ENCODE data around the gene ANKRD39.

ANKRD39 gene

GRCh38 chr2:96853321-96853720 lies 4.5 kb downstream of the ANKRD39 start:
- DNase-seq (ENCODE audit: low read depth), result no peak

GRCh38 chr2:96852667-96853066 lies 5.1 kb downstream of the ANKRD39 start:
- DNase-seq (ENCODE audit: low read depth), result no peak

- no peak for DNase-seq (ENCODE audit: low read depth)
Measured at GRCh38 chr2:96848264-96848663, 9.6 kb downstream of the ANKRD39 start.

GRCh38 chr2:96847586-96847985 lies 10.2 kb downstream of the ANKRD39 start:
- DNase-seq (ENCODE audit: low read depth), result no peak

GRCh38 chr2:96846825-96847224 lies 11.0 kb downstream of the ANKRD39 start:
- no peak for DNase-seq (ENCODE audit: low read depth)

- no peak for DNase-seq (ENCODE audit: low read depth)
Measured at GRCh38 chr2:96844405-96844808, 13.4 kb downstream of the ANKRD39 start.

- no peak for DNase-seq (ENCODE audit: low read depth)
Measured at GRCh38 chr2:96843538-96844268, 14.1 kb downstream of the ANKRD39 start, which contains the start of gene ANKRD23. TSS of gene ANKRD23 (minus strand) at chr2:96844021. CDS start at chr2:96843992, 29 bp downstream.

GRCh38 chr2:96842600-96842999 lies 15.2 kb downstream of the ANKRD39 start:
- no peak for DNase-seq (ENCODE audit: low read depth)

- no peak for DNase-seq (ENCODE audit: low read depth)
Measured at GRCh38 chr2:96841701-96842495, 15.9 kb downstream of the ANKRD39 start.

- DNase-seq (ENCODE audit: low read depth), result no peak
Measured at GRCh38 chr2:96839875-96840850, 17.7 kb downstream of the ANKRD39 start.

GRCh38 chr2:96839293-96839874 lies 18.4 kb downstream of the ANKRD39 start:
- DNase-seq (ENCODE audit: low read depth), result no peak

GRCh38 chr2:96838345-96839292 lies 19.2 kb downstream of the ANKRD39 start:
- no peak for DNase-seq (ENCODE audit: low read depth)

GRCh38 chr2:96837575-96837974 lies 20.2 kb downstream of the ANKRD39 start:
- DNase-seq (ENCODE audit: low read depth), result no peak

- DNase-seq (ENCODE audit: low read depth), result no peak
Measured at GRCh38 chr2:96835830-96836229, 22.0 kb downstream of the ANKRD39 start.

- DNase-seq (ENCODE audit: low read depth), result no peak
Measured at GRCh38 chr2:96832754-96833507, 24.9 kb downstream of the ANKRD39 start.

GRCh38 chr2:96832408-96832753 lies 25.4 kb downstream of the ANKRD39 start:
- DNase-seq (ENCODE audit: low read depth), result no peak

- DNase-seq (ENCODE audit: low read depth), result no peak
Measured at GRCh38 chr2:96831679-96832078, 26.1 kb downstream of the ANKRD39 start.

- no peak for DNase-seq (ENCODE audit: low read depth)
Measured at GRCh38 chr2:96830044-96830562, 27.7 kb downstream of the ANKRD39 start.

GRCh38 chr2:96828874-96829273 lies 28.9 kb downstream of the ANKRD39 start:
- DNase-seq (ENCODE audit: low read depth), result no peak

GRCh38 chr2:96828436-96828835 lies 29.4 kb downstream of the ANKRD39 start:
- DNase-seq (ENCODE audit: low read depth), result no peak
